Naive thymus-derived CD4-positive, alpha-beta T cell (primary cell): ENCODE results near the gene ATG5. TPM values are rescaled to one million over a fixed set of nuclear protein-coding genes. Genes with fewer than 3 reads are reported as not detected.

Experiments used
- ATAC-seq: fragments of 150-1000 bp; cut with Tn5 transposase; 2 replicates; pipeline ENCODE4 v1.10.0; 2021; ENCODE audit warnings: mild to moderate bottlenecking, moderate library complexity
- CTCF ChIA-PET: fragments of 350-600 bp; sonication (Branson Sonifier 250); formaldehyde crosslinking; loops from one replicate; lab custom pipeline; 2021; ENCODE audit warnings: antibody characterized with exemption; lab: Charles Lee
- POLR2A ChIA-PET: fragments of 350-600 bp; sonication (Branson Sonifier 250); formaldehyde crosslinking; loops from one replicate; lab custom pipeline; 2021; ENCODE audit warnings: antibody characterized with exemption, inconsistent platforms; lab: Charles Lee
- DNase-seq, 9 donors: peaks; one replicate each; pipeline versions ENCODE4 v3.0.0 to v3.0.0-alpha.2; 2020 to 2022; ENCODE audit warnings: mixed read lengths in 1 of 9
- H3K27ac ChIP-seq: one replicate; pipeline ENCODE4 v1.7.0; 2013; ENCODE audit warnings: mild to moderate bottlenecking, low read depth, low read length, moderate library complexity
- H3K27me3 ChIP-seq, 2 donors: one replicate each; pipeline ENCODE4 v1.7.0; 2013; ENCODE audit warnings: low read length in 2 of 2, mild to moderate bottlenecking in 2 of 2, moderate library complexity in 2 of 2; ENCODE audit not compliant: control insufficient read depth in 2 of 2, insufficient read depth in 2 of 2
- H3K36me3 ChIP-seq, 3 experiments: 1 replicate in 2 of 3; 2 replicates in 1 of 3; pipeline ENCODE4 v1.7.0; 2013; ENCODE audit warnings: low read length in 3 of 3, mild to moderate bottlenecking in 3 of 3, moderate library complexity in 1 of 3; ENCODE audit not compliant: insufficient read depth in 3 of 3, control insufficient read depth in 2 of 3
- H3K4me1 ChIP-seq, 2 donors: one replicate each; pipeline ENCODE4 v1.7.0; 2013; ENCODE audit warnings: low read length in 2 of 2, mild to moderate bottlenecking in 2 of 2, moderate library complexity in 1 of 2; ENCODE audit not compliant: control insufficient read depth in 2 of 2, insufficient read depth in 2 of 2
- H3K4me3 ChIP-seq: 2 replicates; pipeline ENCODE4 v1.7.0; 2013; ENCODE audit warnings: mild to moderate bottlenecking, low read length
- H3K9me3 ChIP-seq, 3 experiments: 1 replicate in 2 of 3; 2 replicates in 1 of 3; pipeline ENCODE4 v1.7.0; 2013; ENCODE audit warnings: low read length in 3 of 3; ENCODE audit not compliant: control insufficient read depth in 2 of 3
- H3K27ac Mint-ChIP-seq, 9 donors: one replicate each; pipeline ENCODE4 v1.8.0; 2020 to 2022; ENCODE audit warnings: mixed read lengths in 9 of 9, mild to moderate bottlenecking in 8 of 9, moderate library complexity in 5 of 9, inconsistent platforms in 2 of 9
- H3K27me3 Mint-ChIP-seq, 5 donors: one replicate each; pipeline ENCODE4 v1.8.0; 2021 to 2022; ENCODE audit warnings: mixed read lengths in 5 of 5, mild to moderate bottlenecking in 1 of 5
- H3K36me3 Mint-ChIP-seq, 5 donors: one replicate each; pipeline ENCODE4 v1.8.0; 2020 to 2022; ENCODE audit warnings: mixed read lengths in 5 of 5, mild to moderate bottlenecking in 3 of 5, inconsistent platforms in 1 of 5
- H3K4me1 Mint-ChIP-seq, 7 donors: one replicate each; pipeline ENCODE4 v1.8.0; 2020 to 2022; ENCODE audit warnings: mixed read lengths in 7 of 7, mild to moderate bottlenecking in 3 of 7, inconsistent platforms in 1 of 7
- H3K4me3 Mint-ChIP-seq, 10 donors: one replicate each; pipeline ENCODE4 v1.8.0; 2020 to 2022; ENCODE audit warnings: mild to moderate bottlenecking in 10 of 10, mixed read lengths in 10 of 10, moderate library complexity in 6 of 10, inconsistent platforms in 2 of 10
- H3K9me3 Mint-ChIP-seq, 11 donors: one replicate each; pipeline ENCODE4 v1.8.0; 2020 to 2022; ENCODE audit warnings: mixed read lengths in 11 of 11, mild to moderate bottlenecking in 4 of 11, inconsistent platforms in 1 of 11, moderate library complexity in 1 of 11
- intact Hi-C, 2 donors: fragments of 100-400 bp; cut with micrococcal nuclease; formaldehyde crosslinking; loops; one replicate each; pipeline ENCODE4 v1.15.1; 2023
- polyA plus RNA-seq, 2 donors: library from polyadenylated mRNA; unstranded; fragments of 300-500 nt; fragmentation: Illumina TruSeq; gene quantifications; one replicate each; pipeline ENCODE4 v1.2.3, GENCODE V29; 2021
- total RNA-seq, 6 experiments: library from RNA in 5 of 6; stranded (reverse) in 5 of 6; gene quantifications; 1 replicate in 5 of 6; 2 replicates in 1 of 6; pipeline ENCODE4 v1.2.3 and lab custom pipeline; 2021 to 2026

ATG5 gene
- total and polyA plus RNA-seq, 7 experiments from 2014 or later = 24.0 to 32.9 (median 28.8) TPM

GRCh38 chr6:106247733-106248132, 77.8 kb downstream of the ATG5 start:
- intact Hi-C loops = no loop called here
- H3K9me3 Mint-ChIP-seq = peaks cover 0 to 4% (median 0%) of the 10 kb centered on the region in 11 donors
- no peaks in the 10 kb centered on the region for H3K27me3 Mint-ChIP-seq
- no peak for DNase-seq
- H3K4me1 ChIP-seq = no peaks in the 10 kb centered on the region
- ChIA-PET POLR2A (no interaction called here), CTCF (no interaction called here)
- no peaks in the 10 kb centered on the region for H3K27me3 ChIP-seq
- H3K4me3 Mint-ChIP-seq = no peak overlapping the region
- H3K36me3 ChIP-seq = peaks cover 0 to 11% (median 3%) of the 10 kb centered on the region in 3 experiments
- H3K4me1 Mint-ChIP-seq = peaks cover 6 to 14% (median 9%) of the 10 kb centered on the region in 7 donors
- H3K27ac Mint-ChIP-seq = no peak overlapping the region
- H3K4me3 ChIP-seq = no peak overlapping the region
- ATAC-seq = no peak
- no peak overlapping the region for H3K27ac ChIP-seq
- H3K36me3 Mint-ChIP-seq = peaks cover 13 to 54% (median 33%) of the 10 kb centered on the region in 5 donors
- H3K9me3 ChIP-seq = no peaks in the 10 kb centered on the region

GRCh38 chr6:106247293-106247692, 78.3 kb downstream of the ATG5 start:
- no peaks in the 10 kb centered on the region for H3K27me3 Mint-ChIP-seq
- H3K36me3 Mint-ChIP-seq = peaks cover 13 to 54% (median 33%) of the 10 kb centered on the region in 5 donors
- no peak overlapping the region for H3K27ac Mint-ChIP-seq
- intact Hi-C loops = no loop called here
- Histone ChIP-seq H3K36me3 (peaks cover 0 to 11% (median 3%) of the 10 kb centered on the region in 3 experiments), H3K4me3 (no peak overlapping the region), H3K27ac (no peak overlapping the region), H3K9me3 (no peaks in the 10 kb centered on the region), H3K4me1 (no peaks in the 10 kb centered on the region), H3K27me3 (no peaks in the 10 kb centered on the region)
- H3K4me3 Mint-ChIP-seq = no peak overlapping the region
- peaks cover 0 to 4% (median 0%) of the 10 kb centered on the region in 11 donors for H3K9me3 Mint-ChIP-seq
- peaks cover 5 to 11% (median 6%) of the 10 kb centered on the region in 7 donors for H3K4me1 Mint-ChIP-seq
- POLR2A ChIA-PET = no interaction called here
- CTCF ChIA-PET = no interaction called here
- no peak for ATAC-seq
- DNase-seq = no peak

- no peak overlapping the region for H3K27ac ChIP-seq
These were observed 80.6 kb downstream of the ATG5 start for GRCh38 chr6:106244931-106245330.

GRCh38 chr6:106244521-106244920, 81.0 kb downstream of the ATG5 start:
- Mint-ChIP-seq H3K36me3 (peaks cover 21 to 61% (median 42%) of the 10 kb centered on the region in 5 donors), H3K9me3 (peaks cover 0 to 5% (median 0%) of the 10 kb centered on the region in 11 donors), H3K27ac (no peak overlapping the region), H3K4me3 (no peak overlapping the region), H3K4me1 (peaks cover 0 to 6% (median 2%) of the 10 kb centered on the region in 7 donors), H3K27me3 (no peaks in the 10 kb centered on the region)
- H3K9me3 ChIP-seq = no peaks in the 10 kb centered on the region
- DNase-seq (no peak), ATAC-seq (no peak)
- H3K4me1 ChIP-seq = no peaks in the 10 kb centered on the region
- intact Hi-C loops = no loop called here
- ChIA-PET POLR2A (no interaction called here), CTCF (no interaction called here)
- no peaks in the 10 kb centered on the region for H3K27me3 ChIP-seq
- H3K27ac ChIP-seq = no peak overlapping the region
- no peak overlapping the region for H3K4me3 ChIP-seq
- peaks cover 0 to 11% (median 3%) of the 10 kb centered on the region in 3 experiments for H3K36me3 ChIP-seq

More at GRCh38 chr6:106244931-106245330, 80.6 kb downstream of the ATG5 start:
- no peaks in the 10 kb centered on the region for H3K27me3 Mint-ChIP-seq
- peaks cover 0 to 11% (median 3%) of the 10 kb centered on the region in 3 experiments for H3K36me3 ChIP-seq
- ATAC-seq = no peak
- no peaks in the 10 kb centered on the region for H3K27me3 ChIP-seq
- POLR2A ChIA-PET = no interaction called here
- intact Hi-C loops = no loop called here
- no peaks in the 10 kb centered on the region for H3K4me1 ChIP-seq
- no peak for DNase-seq
- CTCF ChIA-PET = no interaction called here
- no peaks in the 10 kb centered on the region for H3K9me3 ChIP-seq
- no peak overlapping the region for H3K4me3 Mint-ChIP-seq
- H3K9me3 Mint-ChIP-seq = peaks cover 0 to 5% (median 0%) of the 10 kb centered on the region in 11 donors
- H3K4me1 Mint-ChIP-seq = peaks cover 0 to 6% (median 2%) of the 10 kb centered on the region in 7 donors
- peaks cover 21 to 61% (median 42%) of the 10 kb centered on the region in 5 donors for H3K36me3 Mint-ChIP-seq
- H3K27ac Mint-ChIP-seq = no peak overlapping the region
- H3K4me3 ChIP-seq = no peak overlapping the region

GRCh38 chr6:106243261-106243660, 82.3 kb downstream of the ATG5 start:
- POLR2A ChIA-PET = no interaction called here
- H3K27me3 Mint-ChIP-seq = no peaks in the 10 kb centered on the region
- CTCF ChIA-PET = interaction anchor here (0.5 to 0.6 kb wide), 2 partner anchors 346 to 813 kb away, joined by 3 read pairs; no protein-coding TSS in a partner anchor
- peaks cover 0 to 10% (median 3%) of the 10 kb centered on the region in 7 donors for H3K4me1 Mint-ChIP-seq
- Histone ChIP-seq H3K27ac (no peak overlapping the region), H3K4me3 (no peak overlapping the region), H3K9me3 (no peaks in the 10 kb centered on the region), H3K4me1 (no peaks in the 10 kb centered on the region), H3K27me3 (no peaks in the 10 kb centered on the region), H3K36me3 (peaks cover 0 to 11% (median 3%) of the 10 kb centered on the region in 3 experiments)
- no peak overlapping the region for H3K4me3 Mint-ChIP-seq
- DNase-seq (no peak), ATAC-seq (no peak)
- peak overlapping the region in 1 of 9 donors; percentile 20 for H3K27ac Mint-ChIP-seq
- peaks cover 0 to 5% (median 0%) of the 10 kb centered on the region in 11 donors for H3K9me3 Mint-ChIP-seq
- intact Hi-C loops = no loop called here
- peaks cover 21 to 63% (median 46%) of the 10 kb centered on the region in 5 donors for H3K36me3 Mint-ChIP-seq

- Mint-ChIP-seq H3K27me3 (no peaks in the 10 kb centered on the region), H3K9me3 (peaks cover 0 to 6% (median 0%) of the 10 kb centered on the region in 11 donors), H3K36me3 (peaks cover 14 to 58% (median 42%) of the 10 kb centered on the region in 5 donors), H3K27ac (no peak overlapping the region), H3K4me3 (no peak overlapping the region), H3K4me1 (peaks cover 0 to 10% (median 3%) of the 10 kb centered on the region in 7 donors)
- POLR2A ChIA-PET = no interaction called here
- H3K4me1 ChIP-seq = no peaks in the 10 kb centered on the region
- no peak overlapping the region for H3K27ac ChIP-seq
- no peak for ATAC-seq
- H3K36me3 ChIP-seq = no peaks in the 10 kb centered on the region
- H3K9me3 ChIP-seq = no peaks in the 10 kb centered on the region
- no peak overlapping the region for H3K4me3 ChIP-seq
- no peaks in the 10 kb centered on the region for H3K27me3 ChIP-seq
- DNase-seq = no peak
- intact Hi-C loops = no loop called here
- CTCF ChIA-PET = no interaction called here
These were observed 84.1 kb downstream of the ATG5 start for GRCh38 chr6:106241498-106241897.

GRCh38 chr6:106237286-106237685, 88.3 kb downstream of the ATG5 start:
- CTCF ChIA-PET = interaction anchor here (1.5 kb wide), 1 partner anchor 14 kb away, joined by 5 read pairs; no protein-coding TSS in a partner anchor

More at GRCh38 chr6:106237286-106237685, 88.3 kb downstream of the ATG5 start:
- Histone ChIP-seq H3K4me3 (no peak overlapping the region), H3K27ac (no peak overlapping the region), H3K27me3 (no peaks in the 10 kb centered on the region), H3K36me3 (no peaks in the 10 kb centered on the region), H3K9me3 (no peaks in the 10 kb centered on the region), H3K4me1 (no peaks in the 10 kb centered on the region)
- Mint-ChIP-seq H3K27me3 (no peaks in the 10 kb centered on the region), H3K9me3 (peaks cover 0 to 19% (median 4%) of the 10 kb centered on the region in 11 donors), H3K36me3 (peaks cover 6 to 53% (median 46%) of the 10 kb centered on the region in 5 donors), H3K4me3 (no peak overlapping the region), H3K4me1 (peaks cover 0 to 12% (median 4%) of the 10 kb centered on the region in 7 donors), H3K27ac (no peak overlapping the region)
- no peak for ATAC-seq
- intact Hi-C loops = no loop called here
- POLR2A ChIA-PET = no interaction called here
- DNase-seq = no peak
